Amygdala (tissue), 56 donors: ENCODE results near the gene USPL1.

Source experiments
- DNase-seq, 56 donors: peaks; one replicate each; lab custom pipeline; 2025; lab: John Stamatoyannopoulos, UW

USPL1 gene

GRCh38 chr13:30690282-30691188, 72.8 kb downstream of the USPL1 start:
- DNase-seq: peak in 8 of 56 donors; percentile 5 to 31 (median 20)

- DNase-seq: no peak
Observed at GRCh38 chr13:30692113-30692512, 74.4 kb downstream of the USPL1 start.

- peak in 22 of 56 donors; percentile 5 to 55 (median 16) for DNase-seq
Observed at GRCh38 chr13:30696278-30697176, 78.8 kb downstream of the USPL1 start.

DNA sequence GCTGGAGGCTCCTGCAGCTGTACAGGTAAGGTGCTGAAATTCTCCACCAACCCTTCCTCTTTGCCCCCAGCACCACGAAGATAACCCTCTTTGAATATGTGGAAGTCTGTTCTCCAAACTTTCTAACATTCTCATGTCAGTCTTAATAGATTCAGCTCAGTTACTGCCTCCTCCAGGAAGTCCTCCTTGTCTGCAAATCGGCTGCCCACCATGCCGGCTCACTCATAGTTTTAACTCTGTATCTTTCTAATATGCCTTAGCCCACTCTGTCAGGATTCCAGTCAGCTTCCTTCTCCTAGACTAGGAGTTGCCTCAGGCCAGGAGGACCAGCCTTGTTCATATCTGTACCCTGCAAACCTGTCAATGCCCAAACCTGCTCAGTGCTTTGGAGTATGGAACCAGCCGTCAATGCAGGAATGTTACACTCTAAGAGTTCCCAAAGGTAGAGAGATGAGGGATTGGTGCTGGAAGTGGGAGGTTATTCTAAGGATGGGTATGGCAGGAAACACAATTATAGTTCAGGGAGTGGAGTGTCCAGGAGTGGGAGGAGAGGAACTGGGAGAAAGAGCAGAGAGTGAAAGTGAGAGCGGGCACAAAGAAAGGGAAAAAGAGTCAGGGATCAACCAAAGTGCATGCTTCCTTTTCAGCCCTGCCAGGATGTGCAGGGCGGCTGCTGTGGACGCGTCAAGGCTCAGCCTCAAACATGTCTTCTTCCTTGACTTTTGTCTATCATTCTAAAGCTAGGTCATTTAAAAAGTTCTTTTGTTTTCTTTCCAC, 79.6 kb downstream of the USPL1 start:
- no peak for DNase-seq

- no peak for DNase-seq
Observed at GRCh38 chr13:30697996-30698401, 80.3 kb downstream of the USPL1 start.

DNA sequence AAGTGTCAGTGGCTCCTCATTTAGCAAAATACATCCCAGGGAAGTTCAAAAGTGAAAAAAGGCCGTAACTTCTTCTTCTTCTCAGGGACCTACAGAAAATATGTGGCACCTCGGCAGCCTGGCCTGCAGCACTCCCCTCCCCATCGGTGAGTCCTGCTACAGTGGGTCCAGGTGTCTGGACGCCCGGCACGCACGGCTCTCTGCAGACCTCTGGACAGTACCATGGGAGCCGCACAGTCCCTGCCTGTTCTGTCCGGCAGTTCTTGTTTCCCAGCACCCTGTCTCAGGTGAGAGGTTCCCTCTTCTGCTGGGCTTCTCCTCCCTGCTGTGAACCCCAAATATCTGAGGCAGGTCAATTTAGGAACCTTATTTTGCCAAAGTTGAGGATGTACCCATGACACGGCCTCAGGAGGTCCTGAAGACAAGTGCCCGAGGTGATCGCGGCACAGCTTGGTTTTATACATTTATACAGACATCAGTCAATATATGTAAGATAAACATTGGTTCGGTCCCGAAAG, 80.8 kb downstream of the USPL1 start:
- DNase-seq: no peak

GRCh38 chr13:30700364-30700763, 82.6 kb downstream of the USPL1 start:
- no peak for DNase-seq

DNA sequence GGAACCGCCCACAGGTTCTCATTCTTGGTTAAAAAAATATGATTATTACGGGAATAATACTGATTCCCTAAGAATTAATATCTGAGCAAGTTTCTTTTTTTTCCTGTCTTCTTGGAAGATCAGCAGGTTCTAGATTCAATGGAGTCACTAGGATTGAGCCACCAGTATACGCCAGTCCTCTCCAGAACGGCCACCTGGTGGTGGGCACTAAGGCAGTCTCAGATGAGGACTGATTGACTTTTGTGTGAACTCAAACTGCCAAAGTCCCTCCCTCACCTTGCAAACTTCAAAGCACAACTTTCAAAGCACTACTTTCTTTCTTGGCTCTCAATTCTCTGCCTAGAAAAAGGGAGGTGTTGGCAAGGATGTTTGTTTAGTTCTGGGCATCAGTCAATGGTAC, 84.3 kb downstream of the USPL1 start:
- no peak for DNase-seq

- DNase-seq: no peak
Observed at GRCh38 chr13:30704596-30704995, 86.9 kb downstream of the USPL1 start.

DNA sequence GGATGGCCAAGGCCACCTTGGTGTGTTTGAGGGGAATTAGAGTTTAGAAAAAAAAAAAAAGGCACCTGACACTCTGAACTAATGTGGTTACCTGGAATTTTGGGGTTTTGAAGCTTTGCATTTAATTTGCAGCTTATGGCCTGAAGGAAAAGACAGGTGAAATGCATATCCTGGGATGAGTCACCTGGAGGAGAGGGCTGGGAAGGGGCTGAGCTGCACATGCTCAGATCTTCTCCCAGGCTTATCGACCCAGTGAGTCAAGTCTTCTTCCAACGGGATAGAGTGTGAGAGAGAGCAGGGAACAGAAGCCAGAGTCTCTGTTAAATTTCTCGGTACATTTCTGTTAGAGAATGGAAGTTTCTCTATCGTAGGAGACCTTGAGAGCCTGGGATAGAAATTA, 88.0 kb downstream of the USPL1 start:
- DNase-seq: no peak

- DNase-seq: no peak
Observed at GRCh38 chr13:30708541-30708940, 90.8 kb downstream of the USPL1 start.
